SK-N-SH treated with all-trans-retinoic acid at 6 μM for 48 hours (cell line): ENCODE measurements around the gene HBQ1.
"Not testable (repeated sequence)": the region's sequence is repeated elsewhere in the genome, so short reads cannot be mapped to it uniquely, and the experiment has no call there.

Experiments used
- ATAC-seq: fragments of 200-7000 bp; cut with Tn5 transposase; 3 replicates; pipeline ENCODE4 v1.9.1; 2020; ENCODE audit warnings: mild to moderate bottlenecking, moderate library complexity
- ARNTL ChIP-seq: fragments of 450-650 bp; formaldehyde crosslinking; IDR thresholded peaks from 2 replicates; pipeline ENCODE4 v1.5.0; 2020; ENCODE audit warnings: low read depth, mild to moderate bottlenecking, moderate library complexity, borderline replicate concordance
- BACH2 ChIP-seq: fragments of 250-450 bp; sonication (Bioruptor Pico); IDR thresholded peaks from 2 replicates; pipeline ENCODE4 v1.9.0; 2021; ENCODE audit warnings: mild to moderate bottlenecking, borderline replicate concordance
- CREB5 ChIP-seq: fragments of 250-450 bp; sonication (Bioruptor Pico); IDR thresholded peaks from 2 replicates; pipeline ENCODE4 v1.5.1; 2020; ENCODE audit warnings: low read depth, mild to moderate bottlenecking, moderate library complexity
- CSDC2 ChIP-seq: fragments of 250-450 bp; sonication (Bioruptor Pico); IDR thresholded peaks from 2 replicates; pipeline ENCODE4 v1.5.0; 2020; ENCODE audit warnings: mild to moderate bottlenecking, moderate library complexity
- CSRNP3 ChIP-seq: fragments of 250-450 bp; sonication (Bioruptor Pico); IDR thresholded peaks from 2 replicates; pipeline ENCODE4 v1.5.1; 2021; ENCODE audit warnings: mild to moderate bottlenecking, moderate library complexity
- ESRRG ChIP-seq: fragments of 250-450 bp; sonication (Bioruptor Pico); IDR thresholded peaks from 2 replicates; pipeline ENCODE4 v1.6.1; 2021; ENCODE audit warnings: mild to moderate bottlenecking
- GLIS3 ChIP-seq: fragments of 250-450 bp; sonication (Bioruptor Pico); IDR thresholded peaks from 2 replicates; pipeline ENCODE4 v1.5.0; 2020; ENCODE audit warnings: mild to moderate bottlenecking, moderate library complexity
- ISL1 ChIP-seq: fragments of 250-450 bp; sonication (Bioruptor Pico); IDR thresholded peaks from 2 replicates; pipeline ENCODE4 v2.1.2; 2022; ENCODE audit warnings: mild to moderate bottlenecking, moderate library complexity
- OSR1 ChIP-seq: fragments of 250-450 bp; sonication (Bioruptor Pico); IDR thresholded peaks from 2 replicates; pipeline ENCODE4 v1.8.0; 2022; ENCODE audit warnings: moderate library complexity, mild to moderate bottlenecking, inconsistent platforms
- PATZ1 ChIP-seq: fragments of 250-450 bp; sonication (Bioruptor Pico); IDR thresholded peaks from 2 replicates; pipeline ENCODE4 v1.8.0; 2020; ENCODE audit warnings: mild to moderate bottlenecking, moderate library complexity, borderline replicate concordance
- POU6F1 ChIP-seq: fragments of 250-450 bp; sonication (Bioruptor Pico); IDR thresholded peaks from 2 replicates; pipeline ENCODE4 v1.8.0; 2021; ENCODE audit warnings: low read depth, mild to moderate bottlenecking, moderate library complexity, borderline replicate concordance
- RARB ChIP-seq: fragments of 250-450 bp; sonication (Bioruptor Pico); IDR thresholded peaks from 2 replicates; pipeline ENCODE4 v1.8.0; 2021; ENCODE audit warnings: mild to moderate bottlenecking, moderate library complexity
- SNAI2 ChIP-seq: fragments of 250-450 bp; sonication (Bioruptor Pico); IDR thresholded peaks from 2 replicates; pipeline ENCODE4 v1.5.0; 2020; ENCODE audit warnings: mild to moderate bottlenecking, moderate library complexity
- TCF4 ChIP-seq: fragments of 250-450 bp; sonication (Bioruptor Pico); IDR thresholded peaks from 2 replicates; pipeline ENCODE4 v1.8.0; 2021; ENCODE audit warnings: mild to moderate bottlenecking, moderate library complexity, borderline replicate concordance
- TOX ChIP-seq: fragments of 250-450 bp; sonication (Bioruptor Pico); IDR thresholded peaks from 2 replicates; pipeline ENCODE4 v1.8.0; 2021; ENCODE audit warnings: mild to moderate bottlenecking, moderate library complexity, borderline replicate concordance
- ZC3H10 ChIP-seq: fragments of 250-450 bp; sonication (Bioruptor Pico); IDR thresholded peaks from 2 replicates; pipeline ENCODE4 v1.5.1; 2021; ENCODE audit warnings: mild to moderate bottlenecking, moderate library complexity
- ZFP3 ChIP-seq: fragments of 250-450 bp; sonication (Bioruptor Pico); IDR thresholded peaks from 2 replicates; pipeline ENCODE4 v1.5.0; 2020; ENCODE audit warnings: mild to moderate bottlenecking, moderate library complexity
- ZNF565 ChIP-seq: fragments of 450-650 bp; formaldehyde crosslinking; conservative IDR thresholded peaks from 2 replicates; pipeline ENCODE4 v1.5.0; 2020; ENCODE audit warnings: low read depth, mild to moderate bottlenecking, moderate library complexity
- ZNF70 ChIP-seq: fragments of 450-650 bp; formaldehyde crosslinking; IDR thresholded peaks from 2 replicates; pipeline ENCODE4 v1.5.0; 2020; ENCODE audit warnings: mild to moderate bottlenecking, moderate library complexity
- ZNF8 ChIP-seq: fragments of 450-650 bp; formaldehyde crosslinking; IDR thresholded peaks from 2 replicates; pipeline ENCODE4 v1.5.0; 2020; ENCODE audit warnings: mild to moderate bottlenecking, moderate library complexity

The HBQ1 gene

GRCh38 chr16:155031-155398, 25.2 kb upstream of the HBQ1 start:
- TF ChIP-seq BACH2 (CRISPR knock-in tag) = no peak
- TF ChIP-seq ZNF70 (CRISPR knock-in tag) = no peak
- TF ChIP-seq OSR1 = no peak
- TF ChIP-seq ZC3H10 (CRISPR knock-in tag) = no peak
- no peak for TF ChIP-seq RARB (CRISPR knock-in tag)
- TF ChIP-seq TOX (CRISPR knock-in tag) = no peak
- TF ChIP-seq ZNF565 = no peak
- no peak for TF ChIP-seq POU6F1 (CRISPR knock-in tag)
- TF ChIP-seq CSRNP3 = no peak
- TF ChIP-seq ISL1 (CRISPR knock-in tag) = no peak
- no peak for TF ChIP-seq CREB5 (CRISPR knock-in tag)
- TF ChIP-seq SNAI2 = no peak
- TF ChIP-seq ZNF8 (CRISPR knock-in tag) = no peak
- no peak for TF ChIP-seq TCF4
- TF ChIP-seq GLIS3 (CRISPR knock-in tag) = no peak
- no peak for ATAC-seq

- no peak for ATAC-seq
- no peak for TF ChIP-seq BACH2 (CRISPR knock-in tag)
- TF ChIP-seq PATZ1 = no peak
- TF ChIP-seq ESRRG (CRISPR knock-in tag) = no peak
- TF ChIP-seq RARB (CRISPR knock-in tag) = no peak
- TF ChIP-seq ISL1 (CRISPR knock-in tag) = no peak
- TF ChIP-seq ZFP3 (CRISPR knock-in tag) = no peak
- no peak for TF ChIP-seq CREB5 (CRISPR knock-in tag)
- TF ChIP-seq CSDC2 = no peak
- no peak for TF ChIP-seq TCF4
- TF ChIP-seq ZC3H10 (CRISPR knock-in tag) = no peak
- TF ChIP-seq CSRNP3 = no peak
Measured at GRCh38 chr16:159136-159849, 21.0 kb upstream of the HBQ1 start.

GRCh38 chr16:160242-160641, 20.0 kb upstream of the HBQ1 start:
- ATAC-seq = not testable (repeated sequence)

- TF ChIP-seq ZFP3 (CRISPR knock-in tag) = no peak
- no peak for TF ChIP-seq ZNF70 (CRISPR knock-in tag)
- TF ChIP-seq ARNTL (CRISPR knock-in tag) = no peak
- TF ChIP-seq TCF4 = no peak
- no peak for TF ChIP-seq OSR1
- no peak for TF ChIP-seq ZC3H10 (CRISPR knock-in tag)
- no peak for TF ChIP-seq PATZ1
- TF ChIP-seq ZNF8 (CRISPR knock-in tag) = no peak
- no peak for TF ChIP-seq GLIS3 (CRISPR knock-in tag)
- ATAC-seq = no peak
Measured at GRCh38 chr16:160691-161190, 19.5 kb upstream of the HBQ1 start.
